Natural killer cell (primary cell): Measurements from ENCODE around the gene TMEM33. TPM values are rescaled to one million over a fixed set of nuclear protein-coding genes. Genes with fewer than 3 reads are reported as not detected.

Experiments used
- ATAC-seq, 3 donors: fragments of 150-1000 bp in 2 of 3; fragments of 200-7000 bp in 1 of 3; cut with Tn5 transposase; 1 replicate in 1 of 3; 2 replicates in 2 of 3; pipeline ENCODE4 v1.10.0; 2021; ENCODE audit warnings: mild to moderate bottlenecking in 2 of 3, moderate library complexity in 2 of 3
- DNase-seq, 2 donors: peaks; one replicate each; pipeline versions ENCODE4 v3.0.0 to v3.0.0-alpha.2; 2013 to 2021; ENCODE audit warnings: mixed read lengths in 1 of 2
- H3K27ac ChIP-seq: one replicate; pipeline ENCODE4 v1.5.1; 2013; ENCODE audit warnings: mild to moderate bottlenecking, low read length
- H3K27me3 ChIP-seq: one replicate; pipeline ENCODE4 v1.6.1; 2013; ENCODE audit warnings: low read length; ENCODE audit not compliant: control insufficient read depth, insufficient read depth
- H3K36me3 ChIP-seq: one replicate; pipeline ENCODE4 v1.6.1; 2013; ENCODE audit warnings: low read length; ENCODE audit not compliant: control insufficient read depth, insufficient read depth
- H3K4me1 ChIP-seq: one replicate; pipeline ENCODE4 v1.6.1; 2013; ENCODE audit warnings: low read length; ENCODE audit not compliant: control insufficient read depth, insufficient read depth
- H3K4me3 ChIP-seq: one replicate; pipeline ENCODE4 v1.5.1; 2013; ENCODE audit warnings: low read length
- H3K9me3 ChIP-seq: one replicate; pipeline ENCODE4 v1.6.1; 2013; ENCODE audit warnings: low read length; ENCODE audit not compliant: control insufficient read depth, insufficient read depth
- H3K27ac Mint-ChIP-seq, 2 donors: one replicate each; pipeline ENCODE4 v1.8.0; 2022; ENCODE audit warnings: mild to moderate bottlenecking in 2 of 2, mixed read lengths in 2 of 2, moderate library complexity in 1 of 2
- H3K27me3 Mint-ChIP-seq, 2 donors: one replicate each; pipeline ENCODE4 v1.8.0; 2022; ENCODE audit warnings: low read depth in 2 of 2, mixed read lengths in 2 of 2
- H3K36me3 Mint-ChIP-seq: one replicate; pipeline ENCODE4 v1.8.0; 2022; ENCODE audit warnings: mixed read lengths
- H3K4me1 Mint-ChIP-seq, 2 donors: one replicate each; pipeline ENCODE4 v1.8.0; 2022; ENCODE audit warnings: mixed read lengths in 2 of 2
- H3K4me3 Mint-ChIP-seq: one replicate; pipeline ENCODE4 v1.8.0; 2022; ENCODE audit warnings: mild to moderate bottlenecking, moderate library complexity, mixed read lengths
- H3K9me3 Mint-ChIP-seq, 2 donors: one replicate each; pipeline ENCODE4 v1.8.0; 2022; ENCODE audit warnings: mixed read lengths in 2 of 2
- WGBS: methylation state at CpG from one replicate; pipeline ENCODE4 v1.1.7; 2013; ENCODE audit warnings: missing lambda C conversion rate; ENCODE audit not compliant: insufficient coverage; 5-methylcytosine and 5-hydroxymethylcytosine counted together
- intact Hi-C: fragments of 100-400 bp; cut with micrococcal nuclease; formaldehyde crosslinking; loops from one replicate; pipeline ENCODE4 v1.14.2; 2022
- total RNA-seq, 4 donors: library from RNA; stranded (reverse); fragments of 120-200 nt in 1 of 4; gene quantifications; one replicate each; pipeline versions ENCODE4 v1.2.3 to v1.2.4, GENCODE V29; 2013 to 2022
- TF ChIP-seq, protein P1 (sequence below): fragments of 200-600 bp; IDR thresholded peaks from one replicate; pipeline ENCODE4 v1.8.0; 2022; ENCODE audit warnings: antibody characterized with exemption

Gene TMEM33
- total RNA-seq, 3 donors from 2014 or later (not counting 1 experiment from before 2014, with no cell fraction given), result 30.3 to 37.4 (median 33.5) TPM

DNA sequence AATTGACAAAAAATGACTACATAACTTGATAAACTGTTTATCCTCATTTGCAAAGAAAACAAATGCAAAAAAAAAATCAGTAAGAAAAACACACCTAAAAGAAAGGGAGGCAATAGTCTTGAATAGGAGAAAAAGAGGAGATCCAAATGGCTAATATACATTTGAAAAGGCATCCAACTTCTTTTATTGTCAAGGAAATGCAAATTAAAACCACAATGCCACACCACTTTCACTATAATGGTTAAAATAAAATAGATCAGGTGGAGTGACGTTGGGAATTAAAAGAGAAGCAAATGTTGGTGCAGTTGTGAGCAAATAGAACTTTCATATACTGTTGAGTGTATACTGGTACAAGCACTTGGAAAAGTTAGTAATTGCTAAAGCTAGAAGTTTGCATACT is 49.9 kb downstream of the TMEM33 start:
- Histone ChIP-seq H3K27ac (no peak overlapping the region), H3K9me3 (no peaks in the 10 kb centered on the region), H3K4me3 (no peak overlapping the region), H3K36me3 (no peaks in the 10 kb centered on the region), H3K27me3 (no peaks in the 10 kb centered on the region), H3K4me1 (peaks cover 6% of the 10 kb centered on the region)
- ATAC-seq (no peak), DNase-seq (no peak)
- H3K27me3 Mint-ChIP-seq, result peaks cover 13 to 17% of the 10 kb centered on the region in 2 donors
- no peak overlapping the region for H3K4me3 Mint-ChIP-seq
- peaks cover 8% of the 10 kb centered on the region in 2 donors for H3K4me1 Mint-ChIP-seq
- intact Hi-C loops, result no loop called here
- TF ChIP-seq, protein P1, sequence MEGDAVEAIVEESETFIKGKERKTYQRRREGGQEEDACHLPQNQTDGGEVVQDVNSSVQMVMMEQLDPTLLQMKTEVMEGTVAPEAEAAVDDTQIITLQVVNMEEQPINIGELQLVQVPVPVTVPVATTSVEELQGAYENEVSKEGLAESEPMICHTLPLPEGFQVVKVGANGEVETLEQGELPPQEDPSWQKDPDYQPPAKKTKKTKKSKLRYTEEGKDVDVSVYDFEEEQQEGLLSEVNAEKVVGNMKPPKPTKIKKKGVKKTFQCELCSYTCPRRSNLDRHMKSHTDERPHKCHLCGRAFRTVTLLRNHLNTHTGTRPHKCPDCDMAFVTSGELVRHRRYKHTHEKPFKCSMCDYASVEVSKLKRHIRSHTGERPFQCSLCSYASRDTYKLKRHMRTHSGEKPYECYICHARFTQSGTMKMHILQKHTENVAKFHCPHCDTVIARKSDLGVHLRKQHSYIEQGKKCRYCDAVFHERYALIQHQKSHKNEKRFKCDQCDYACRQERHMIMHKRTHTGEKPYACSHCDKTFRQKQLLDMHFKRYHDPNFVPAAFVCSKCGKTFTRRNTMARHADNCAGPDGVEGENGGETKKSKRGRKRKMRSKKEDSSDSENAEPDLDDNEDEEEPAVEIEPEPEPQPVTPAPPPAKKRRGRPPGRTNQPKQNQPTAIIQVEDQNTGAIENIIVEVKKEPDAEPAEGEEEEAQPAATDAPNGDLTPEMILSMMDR, result no peak
- no peaks in the 10 kb centered on the region for H3K9me3 Mint-ChIP-seq
- no peak overlapping the region for H3K27ac Mint-ChIP-seq
- no peaks in the 10 kb centered on the region for H3K36me3 Mint-ChIP-seq
- no CpG with 5 or more reads among the region's 1 CpG for WGBS

DNA sequence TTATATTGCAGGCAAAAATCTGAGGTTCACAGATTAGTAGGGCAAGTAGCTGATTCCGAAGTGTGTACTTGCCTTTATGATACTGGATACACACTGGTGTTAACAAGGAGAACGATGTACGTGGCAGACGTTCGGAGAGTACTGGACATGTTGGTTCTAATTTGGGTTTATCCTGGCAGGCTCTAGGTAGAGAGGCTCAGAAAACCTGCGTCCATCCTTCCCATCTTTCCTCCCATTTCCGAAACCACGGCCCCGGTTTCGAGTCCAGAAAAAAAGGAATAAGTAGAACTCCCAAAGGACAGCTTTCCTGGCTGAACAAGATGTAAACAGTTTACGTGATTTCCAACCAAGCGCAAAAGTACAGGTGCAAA is 54.8 kb downstream of the TMEM33 start:
- no peaks in the 10 kb centered on the region for H3K9me3 Mint-ChIP-seq
- DNase-seq (no peak), ATAC-seq (peak in 2 of 3 donors; percentile 7 to 20)
- H3K36me3 Mint-ChIP-seq, result no peaks in the 10 kb centered on the region
- H3K27me3 ChIP-seq, result no peaks in the 10 kb centered on the region
- peak overlapping the region; percentile 88 for H3K4me3 ChIP-seq
- TF ChIP-seq, protein P1, result no peak
- intact Hi-C loops, result loop anchor here (2.0 kb wide), 1 partner anchor 51 kb away; no protein-coding TSS in a partner anchor
- H3K27ac ChIP-seq, result peak overlapping the region; percentile 86
- 3% methylated on average over 12 of the region's 12 CpGs for WGBS
- peak overlapping the region; percentile 97 to 98 for H3K27ac Mint-ChIP-seq
- H3K4me1 Mint-ChIP-seq, result peaks cover 18 to 19% of the 10 kb centered on the region in 2 donors
- no peaks in the 10 kb centered on the region for H3K36me3 ChIP-seq
- peaks cover 16% of the 10 kb centered on the region for H3K4me1 ChIP-seq
- peak overlapping the region; percentile 98 for H3K4me3 Mint-ChIP-seq
- peaks cover 0 to 5% of the 10 kb centered on the region in 2 donors for H3K27me3 Mint-ChIP-seq
- H3K9me3 ChIP-seq, result no peaks in the 10 kb centered on the region

DNA sequence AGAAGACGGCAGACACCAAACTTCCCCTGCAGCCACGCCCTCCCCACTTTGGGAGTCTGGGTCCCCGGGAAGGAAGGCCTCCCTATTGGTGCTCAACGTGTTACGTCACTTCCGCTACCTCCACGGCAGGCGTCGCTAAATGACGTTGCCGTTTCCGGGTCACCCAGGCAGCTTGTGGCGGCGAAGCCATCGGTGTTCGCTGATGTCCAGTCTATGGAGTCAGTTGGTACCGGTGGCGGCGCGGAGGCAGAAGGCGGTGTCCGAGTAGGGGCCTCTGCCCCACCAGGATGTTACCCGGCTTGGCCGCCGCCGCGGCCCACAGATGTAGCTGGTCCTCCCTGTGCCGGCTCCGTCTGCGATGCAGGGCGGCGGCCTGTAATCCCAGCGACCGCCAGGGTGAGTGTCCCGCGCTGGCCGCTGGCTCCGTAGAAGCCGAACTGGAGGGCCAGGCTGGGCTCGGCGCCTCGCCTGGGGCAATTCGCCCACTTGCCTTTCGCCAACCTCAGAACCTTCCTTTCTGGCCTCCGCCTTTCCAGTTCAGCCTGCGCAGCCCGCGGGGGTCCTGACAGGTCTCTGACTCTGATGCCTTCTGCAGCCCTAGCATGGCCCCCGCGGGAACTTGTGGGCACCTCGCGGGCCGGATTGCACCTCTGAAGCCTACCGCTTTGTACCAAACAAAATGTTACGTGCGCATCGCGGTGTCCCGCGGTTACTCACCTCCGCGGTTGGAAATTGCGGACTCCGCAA is 55.3 kb downstream of the TMEM33 start, which contains the start of gene SLC30A9:
Gene SLC30A9 (plus strand): TSS at position 166 of the 747 bp plus-strand sequence. CDS start 122 bp downstream, at position 288.
- Histone ChIP-seq H3K27ac (peak within 1 kb of the TSS; percentile 86), H3K4me1 (peaks cover 16% of the 10 kb centered on the region), H3K4me3 (peak within 1 kb of the TSS; percentile 88), H3K27me3 (no peaks in the 10 kb centered on the region), H3K36me3 (no peaks in the 10 kb centered on the region), H3K9me3 (no peaks in the 10 kb centered on the region)
- TF ChIP-seq, protein P1, result peak; percentile 33
- ATAC-seq (peak; percentile 94 to 98 (median 96)), DNase-seq (peak; percentile 87 to 99)
- intact Hi-C loops, result loop anchor here (2.0 kb wide), 1 partner anchor 52 kb away; no protein-coding TSS in a partner anchor
- peak within 1 kb of the TSS; percentile 98 for H3K4me3 Mint-ChIP-seq
- H3K27ac Mint-ChIP-seq, result peak within 1 kb of the TSS; percentile 97 to 98
- WGBS, result under 1% methylated on average over 64 of the region's 64 CpGs
- H3K36me3 Mint-ChIP-seq, result no peaks in the 10 kb centered on the region
- no peaks in the 10 kb centered on the region for H3K9me3 Mint-ChIP-seq
- peaks cover 0 to 3% of the 10 kb centered on the region in 2 donors for H3K27me3 Mint-ChIP-seq
- peaks cover 23 to 24% of the 10 kb centered on the region in 2 donors for H3K4me1 Mint-ChIP-seq
